LNCaP clone FGC (cell line): ENCODE results near the gene MAD1L1.

Source experiments
- DNase-seq: peaks from one replicate; pipeline ENCODE4 v3.0.0-alpha.2; 2011; ENCODE audit warnings: low read depth
- H3K4me3 ChIP-seq: 2 replicates; pipeline ENCODE4 v1.5.1; 2011; ENCODE audit warnings: mild to moderate bottlenecking, low read depth, low read length, control low read depth
- TF ChIP-seq, protein P1 (sequence below): IDR thresholded peaks from 2 replicates; pipeline ENCODE4 v1.5.1; 2012; ENCODE audit warnings: mild to moderate bottlenecking; ENCODE audit not compliant: control insufficient read depth, insufficient read depth; ENCODE audit errors: extremely low read depth

MAD1L1 gene

DNA sequence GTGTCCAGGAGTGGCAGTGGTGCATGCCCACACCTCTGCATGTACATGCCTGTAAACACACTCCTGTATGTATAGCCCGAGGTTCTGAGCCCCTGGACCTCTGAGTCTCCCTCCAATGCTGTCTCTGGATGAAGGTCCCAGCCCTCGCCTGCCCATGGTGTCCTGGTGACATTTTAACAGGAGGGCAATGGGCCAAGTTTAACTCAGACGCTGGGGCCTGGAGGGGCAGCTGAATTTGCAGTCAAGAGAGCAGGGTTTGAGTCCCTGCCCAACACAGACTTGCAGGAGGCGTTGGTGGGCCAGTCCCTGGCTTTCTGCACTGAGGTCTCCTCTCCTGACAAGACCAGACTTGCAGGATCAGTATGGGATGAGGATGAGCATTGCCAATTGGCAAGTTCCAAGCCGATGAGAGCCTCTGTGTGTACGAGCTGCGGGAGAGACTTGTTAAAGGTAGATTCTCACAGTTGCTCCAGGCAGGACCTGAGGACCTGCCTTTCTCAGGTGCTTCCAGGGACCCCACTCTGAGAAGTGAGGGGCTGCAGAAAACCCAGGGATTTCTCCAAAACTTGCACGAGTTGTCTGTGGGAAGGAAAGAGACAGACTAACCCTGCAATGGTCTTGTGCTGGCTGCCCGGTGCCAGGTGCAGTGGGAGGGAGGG is 420.8 kb downstream of the MAD1L1 start:
- peak; percentile 42 for DNase-seq
- TF ChIP-seq, protein P1, sequence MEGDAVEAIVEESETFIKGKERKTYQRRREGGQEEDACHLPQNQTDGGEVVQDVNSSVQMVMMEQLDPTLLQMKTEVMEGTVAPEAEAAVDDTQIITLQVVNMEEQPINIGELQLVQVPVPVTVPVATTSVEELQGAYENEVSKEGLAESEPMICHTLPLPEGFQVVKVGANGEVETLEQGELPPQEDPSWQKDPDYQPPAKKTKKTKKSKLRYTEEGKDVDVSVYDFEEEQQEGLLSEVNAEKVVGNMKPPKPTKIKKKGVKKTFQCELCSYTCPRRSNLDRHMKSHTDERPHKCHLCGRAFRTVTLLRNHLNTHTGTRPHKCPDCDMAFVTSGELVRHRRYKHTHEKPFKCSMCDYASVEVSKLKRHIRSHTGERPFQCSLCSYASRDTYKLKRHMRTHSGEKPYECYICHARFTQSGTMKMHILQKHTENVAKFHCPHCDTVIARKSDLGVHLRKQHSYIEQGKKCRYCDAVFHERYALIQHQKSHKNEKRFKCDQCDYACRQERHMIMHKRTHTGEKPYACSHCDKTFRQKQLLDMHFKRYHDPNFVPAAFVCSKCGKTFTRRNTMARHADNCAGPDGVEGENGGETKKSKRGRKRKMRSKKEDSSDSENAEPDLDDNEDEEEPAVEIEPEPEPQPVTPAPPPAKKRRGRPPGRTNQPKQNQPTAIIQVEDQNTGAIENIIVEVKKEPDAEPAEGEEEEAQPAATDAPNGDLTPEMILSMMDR: no peak
- no peak overlapping the region for H3K4me3 ChIP-seq

DNA sequence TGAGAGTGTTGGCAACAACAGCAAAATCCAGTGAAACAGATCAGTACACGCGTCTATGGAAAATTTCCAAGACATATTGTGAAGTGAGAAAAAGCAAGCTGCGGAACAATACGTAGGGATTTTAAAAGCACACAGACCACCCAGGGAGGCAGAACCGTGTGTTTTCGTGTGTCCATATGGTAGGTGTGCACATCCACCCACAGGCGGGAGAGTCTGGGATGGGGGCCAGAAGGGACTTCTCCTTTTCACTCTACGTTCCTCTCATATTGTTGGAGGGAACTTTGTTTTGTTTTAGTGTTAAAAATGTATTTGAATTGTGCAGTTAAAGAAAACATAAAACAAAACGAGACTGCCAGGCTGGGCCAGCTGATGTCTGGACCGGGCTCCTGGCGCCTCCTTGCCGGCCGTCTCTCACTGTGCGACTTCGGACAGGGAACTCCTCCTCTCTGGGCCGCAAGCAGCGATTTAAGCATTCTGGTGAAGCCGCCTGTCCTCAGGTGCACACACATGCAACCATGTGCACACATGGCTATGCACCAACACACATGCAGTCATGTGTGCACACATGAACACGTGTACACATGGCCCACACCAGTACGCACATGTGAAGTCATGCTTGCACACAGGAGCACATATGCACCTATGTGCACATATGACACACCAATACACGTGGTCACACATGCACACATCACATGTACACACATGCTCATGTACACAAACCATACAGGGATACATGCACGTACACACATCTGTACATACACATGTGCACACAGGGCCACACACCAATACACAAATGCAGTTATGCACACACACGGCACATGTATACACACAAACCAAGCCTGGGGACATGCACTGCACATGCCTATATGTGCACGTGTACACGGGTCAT is 421.5 kb downstream of the MAD1L1 start:
- no peak overlapping the region for H3K4me3 ChIP-seq
- TF ChIP-seq, protein P1: no peak

GRCh38 chr7:1810521-1810920 is 422.2 kb downstream of the MAD1L1 start:
- H3K4me3 ChIP-seq: no peak overlapping the region
- DNase-seq: no peak
- TF ChIP-seq, protein P1: no peak

More for the DNA sequence above, 421.5 kb downstream of the MAD1L1 start:
- no peak for DNase-seq

DNA sequence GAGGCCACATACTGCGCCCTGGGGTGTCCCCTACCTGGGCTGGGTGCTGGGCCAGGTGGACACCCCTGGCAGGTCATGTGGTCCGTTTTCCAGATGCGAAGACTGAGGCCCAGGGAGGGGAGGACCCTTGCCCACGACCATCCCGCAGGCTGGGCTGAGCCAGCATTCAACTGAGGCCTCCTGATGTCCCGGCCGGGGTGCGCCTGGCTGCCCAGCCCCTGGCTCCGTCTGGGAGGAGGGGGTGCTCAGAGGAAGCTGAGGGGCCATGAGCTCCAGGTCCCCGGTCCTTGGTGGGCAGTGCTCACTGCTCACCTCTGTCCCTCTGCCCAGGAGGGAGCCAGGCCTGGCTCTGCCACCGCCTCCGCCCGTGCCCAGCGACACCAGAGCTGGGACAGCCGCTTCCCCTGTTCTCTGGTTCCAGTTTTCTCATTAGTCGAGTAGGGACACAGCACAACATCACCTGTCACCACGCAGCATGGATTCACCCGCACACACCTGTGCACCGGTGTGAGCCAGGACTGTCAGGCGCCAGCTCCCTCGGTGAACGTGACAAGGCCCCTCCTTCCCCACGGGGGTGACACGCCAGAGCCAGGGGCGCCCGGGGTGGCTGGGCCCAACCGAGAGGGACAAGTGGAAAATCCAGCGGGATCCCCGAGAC is 423.0 kb downstream of the MAD1L1 start:
- TF ChIP-seq, protein P1: no peak
- no peak for DNase-seq
- no peak overlapping the region for H3K4me3 ChIP-seq

DNA sequence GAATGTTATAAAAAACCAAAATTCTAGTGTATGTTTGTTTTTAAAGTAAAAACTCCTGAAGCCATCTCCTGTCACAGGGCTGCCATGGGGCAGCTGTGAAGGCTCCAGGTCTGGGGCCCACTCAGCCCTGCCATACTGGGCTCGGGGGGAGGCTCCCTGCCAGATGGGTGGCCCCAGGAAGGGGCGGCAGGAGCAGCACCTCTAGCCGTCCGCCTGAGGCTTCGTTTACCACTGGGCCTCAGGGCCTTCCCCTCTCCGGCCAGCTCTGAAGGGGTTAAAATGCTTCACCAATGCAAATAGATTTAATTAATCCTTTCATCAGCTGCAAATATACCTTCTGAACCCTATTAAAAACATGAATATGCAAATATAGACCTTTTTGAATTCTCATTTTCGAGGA is 423.7 kb downstream of the MAD1L1 start:
- TF ChIP-seq, protein P1: no peak
- H3K4me3 ChIP-seq: no peak overlapping the region
- DNase-seq: no peak

DNA sequence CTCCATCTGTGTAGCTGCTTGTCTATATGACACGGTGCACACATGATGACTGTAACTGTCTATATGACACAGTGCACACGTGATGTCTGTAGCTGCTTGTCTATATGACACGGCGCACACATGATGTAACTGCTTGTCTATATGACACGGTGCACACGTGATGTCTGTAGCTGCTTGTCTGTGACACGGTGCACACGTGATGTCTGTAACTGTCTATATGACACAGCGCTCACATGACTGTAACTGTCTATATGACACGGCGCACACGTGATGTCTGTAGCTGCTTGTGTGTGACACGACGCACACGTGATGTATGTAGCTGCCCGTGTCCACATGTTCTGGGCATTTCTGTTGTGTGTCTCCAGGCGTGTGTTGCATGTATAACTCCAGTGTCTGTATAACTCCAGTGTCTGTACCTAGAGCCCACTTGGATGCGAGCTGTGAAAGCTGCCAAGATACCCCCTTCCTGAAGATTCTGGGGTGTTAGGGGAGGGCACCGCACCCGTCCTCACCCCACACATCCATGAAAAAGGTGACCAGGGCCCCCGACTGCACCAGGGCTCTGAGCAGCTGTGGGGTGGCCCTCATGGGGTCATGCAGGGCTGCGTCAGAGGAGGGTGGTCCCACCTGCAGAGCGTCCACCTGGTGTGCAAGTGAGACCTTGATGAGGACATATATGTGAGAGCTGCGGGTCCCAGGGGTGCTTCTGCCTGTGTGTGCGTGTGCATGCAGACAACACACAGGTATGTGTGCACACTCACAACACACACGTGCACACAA is 424.7 kb downstream of the MAD1L1 start:
- no peak overlapping the region for H3K4me3 ChIP-seq
- TF ChIP-seq, protein P1: no peak
- no peak for DNase-seq
